Upper lobe of left lung (tissue), 6 donors: ENCODE measurements around the gene CLPTM1L. TPM values are rescaled to one million over a fixed set of nuclear protein-coding genes. Genes with fewer than 3 reads are reported as not detected.
A peak's percentile ranks its signal among the peaks of the same experiment; 100 is the strongest.

ENCODE experiments used
- ATAC-seq, 2 donors: fragments of 200-7000 bp; cut with Tn5 transposase; one replicate each; pipeline ENCODE4 v1.9.1; 2022; ENCODE audit warnings: mild to moderate bottlenecking in 2 of 2, moderate library complexity in 2 of 2; ENCODE audit not compliant: low FRiP score in 2 of 2
- DNase-seq, 2 donors: peaks; one replicate each; pipeline ENCODE4 v3.0.0-alpha.2; 2019 to 2020
- H3K27ac ChIP-seq, 4 donors: fragments of 200-600 bp; sonication (generic); one replicate each; pipeline ENCODE4 v1.5.1; 2016 to 2019
- H3K27me3 ChIP-seq, 4 donors: fragments of 200-600 bp; sonication (generic); one replicate each; pipeline ENCODE4 v1.5.1; 2017 to 2019
- H3K36me3 ChIP-seq, 4 donors: fragments of 200-600 bp; sonication (generic); one replicate each; pipeline ENCODE4 v1.5.1; 2016 to 2019
- H3K4me1 ChIP-seq, 4 donors: fragments of 200-600 bp; sonication (generic); one replicate each; pipeline ENCODE4 v1.5.1; 2018 to 2019
- H3K4me3 ChIP-seq, 4 donors: fragments of 200-600 bp; sonication (generic); one replicate each; pipeline ENCODE4 v1.5.1; 2017 to 2019; ENCODE audit warnings: mild to moderate bottlenecking in 2 of 4, moderate library complexity in 1 of 4
- H3K9me3 ChIP-seq, 4 donors: fragments of 200-600 bp; sonication (generic); one replicate each; pipeline ENCODE4 v1.5.1; 2018 to 2019
- CTCF ChIP-seq, 6 experiments: fragments of 450-650 bp in 4 of 6; fragments of 200-600 bp in 2 of 6; sonication (generic) in 2 of 6; IDR thresholded peaks; one replicate each; pipeline ENCODE4 v1.5.1; 2016 to 2019; ENCODE audit warnings: antibody characterized with exemption in 6 of 6
- EP300 ChIP-seq, 4 donors: sonication (generic); formaldehyde crosslinking; IDR thresholded peaks; one replicate each; pipeline ENCODE4 v1.5.1; 2017; ENCODE audit warnings: antibody characterized with exemption in 4 of 4, control low read depth in 2 of 4
- POLR2A ChIP-seq, 4 donors: fragments of 450-650 bp; IDR thresholded peaks; one replicate each; pipeline ENCODE4 v1.5.1; 2016 to 2017; ENCODE audit warnings: antibody characterized with exemption in 4 of 4, mild to moderate bottlenecking in 2 of 4
- POLR2AphosphoS5 ChIP-seq, 2 donors: sonication (generic); formaldehyde crosslinking; IDR thresholded peaks; one replicate each; pipeline ENCODE4 v1.5.1; 2017; ENCODE audit warnings: antibody characterized with exemption in 2 of 2
- WGBS, 2 donors: methylation state at CpG; one replicate each; pipeline ENCODE4 v1.1.5; 2017 to 2018; 5-methylcytosine and 5-hydroxymethylcytosine counted together
- total RNA-seq, 6 donors: library from RNA; depleted of rRNA in 4 of 6; stranded (reverse); fragments of >200 nt in 4 of 6; gene quantifications; one replicate each; pipeline versions ENCODE4 v1.1.0 to v1.2.1, GENCODE V29; 2016 to 2021
- donor health status: DM: no; HTN: no; CAD: no; lungs with moderate emphysema.
- donor health status: DM: no; HTN: yes; CAD: no; lungs with severe emphysema.

CLPTM1L gene
- total RNA-seq, 6 donors from 2014 or later = 135 to 311 (median 204) TPM

GRCh38 chr5:1320436-1321344, 24.2 kb downstream of the CLPTM1L start:
- TF ChIP-seq POLR2A (IDR thresholded peaks at IDR 0.05) (no peak), POLR2AphosphoS5 (IDR thresholded peaks at IDR 0.05) (no peak), CTCF (IDR thresholded peaks at IDR 0.05) (no peak), EP300 (IDR thresholded peaks at IDR 0.05) (no peak)

GRCh38 chr5:1319436-1320256, 25.3 kb downstream of the CLPTM1L start:
- DNase-seq = peak in 1 of 2 donors; percentile 68
- no peak for ATAC-seq
- peaks cover 26 to 78% (median 72%) of the 10 kb centered on the region in 4 donors for H3K36me3 ChIP-seq
- TF ChIP-seq EP300 (IDR thresholded peaks at IDR 0.05) = no peak
- no peak for TF ChIP-seq POLR2AphosphoS5 (IDR thresholded peaks at IDR 0.05)
- TF ChIP-seq POLR2A (IDR thresholded peaks at IDR 0.05) = no peak
- no peak for TF ChIP-seq CTCF (IDR thresholded peaks at IDR 0.05)
- no peaks in the 10 kb centered on the region for H3K9me3 ChIP-seq
- no peaks in the 10 kb centered on the region for H3K27me3 ChIP-seq
- peaks cover 5 to 21% (median 17%) of the 10 kb centered on the region in 4 donors for H3K4me1 ChIP-seq
- no peak overlapping the region for H3K4me3 ChIP-seq
- H3K27ac ChIP-seq = no peak overlapping the region
- 93 to 95% methylated on average over 20 to 21 of the region's 21 CpGs for WGBS, 2 donors

More at GRCh38 chr5:1320436-1321344, 24.2 kb downstream of the CLPTM1L start:
- H3K4me3 ChIP-seq = no peak overlapping the region
- peaks cover 3 to 11% (median 10%) of the 10 kb centered on the region in 4 donors for H3K4me1 ChIP-seq
- WGBS, 2 donors = 91 to 93% methylated on average over 31 to 36 of the region's 36 CpGs
- no peak overlapping the region for H3K27ac ChIP-seq
- peaks cover 29 to 88% (median 82%) of the 10 kb centered on the region in 4 donors for H3K36me3 ChIP-seq
- H3K27me3 ChIP-seq = no peaks in the 10 kb centered on the region
- no peaks in the 10 kb centered on the region for H3K9me3 ChIP-seq
- DNase-seq (peak in 1 of 2 donors; percentile 63), ATAC-seq (no peak)

GRCh38 chr5:1318659-1319251, 26.1 kb downstream of the CLPTM1L start:
- Histone ChIP-seq H3K4me1 (peaks cover 5 to 26% (median 19%) of the 10 kb centered on the region in 4 donors), H3K27ac (no peak overlapping the region), H3K36me3 (peaks cover 21 to 69% (median 63%) of the 10 kb centered on the region in 4 donors), H3K27me3 (no peaks in the 10 kb centered on the region), H3K4me3 (no peak overlapping the region), H3K9me3 (no peaks in the 10 kb centered on the region)
- WGBS, 2 donors = 88 to 92% methylated on average over 24 to 29 of the region's 29 CpGs
- DNase-seq = peak in 1 of 2 donors; percentile 80
- no peak for ATAC-seq
- TF ChIP-seq CTCF (IDR thresholded peaks at IDR 0.05) (no peak), EP300 (IDR thresholded peaks at IDR 0.05) (no peak), POLR2AphosphoS5 (IDR thresholded peaks at IDR 0.05) (no peak), POLR2A (IDR thresholded peaks at IDR 0.05) (no peak)

GRCh38 chr5:1317921-1318565, 26.9 kb downstream of the CLPTM1L start:
- Histone ChIP-seq H3K27me3 (no peaks in the 10 kb centered on the region), H3K4me1 (peaks cover 5 to 26% (median 19%) of the 10 kb centered on the region in 4 donors), H3K36me3 (peaks cover 19 to 62% (median 56%) of the 10 kb centered on the region in 4 donors), H3K27ac (no peak overlapping the region), H3K9me3 (no peaks in the 10 kb centered on the region), H3K4me3 (no peak overlapping the region)
- no peak for TF ChIP-seq POLR2AphosphoS5 (IDR thresholded peaks at IDR 0.05)
- no peak for TF ChIP-seq POLR2A (IDR thresholded peaks at IDR 0.05)
- TF ChIP-seq CTCF (IDR thresholded peaks at IDR 0.05) = no peak
- no peak for TF ChIP-seq EP300 (IDR thresholded peaks at IDR 0.05)
- peak in 1 of 2 donors; percentile 69 for DNase-seq
- no peak for ATAC-seq
- 91 to 92% methylated on average over 25 to 26 of the region's 26 CpGs for WGBS, 2 donors
